ENCODE data around the gene BPIFB1. TPM values are rescaled to one million over a fixed set of nuclear protein-coding genes. Genes with fewer than 3 reads are reported as not detected.

Gene BPIFB1
- total and polyA plus RNA-seq, 5 donors from 2014 or later: not detected

DNA sequence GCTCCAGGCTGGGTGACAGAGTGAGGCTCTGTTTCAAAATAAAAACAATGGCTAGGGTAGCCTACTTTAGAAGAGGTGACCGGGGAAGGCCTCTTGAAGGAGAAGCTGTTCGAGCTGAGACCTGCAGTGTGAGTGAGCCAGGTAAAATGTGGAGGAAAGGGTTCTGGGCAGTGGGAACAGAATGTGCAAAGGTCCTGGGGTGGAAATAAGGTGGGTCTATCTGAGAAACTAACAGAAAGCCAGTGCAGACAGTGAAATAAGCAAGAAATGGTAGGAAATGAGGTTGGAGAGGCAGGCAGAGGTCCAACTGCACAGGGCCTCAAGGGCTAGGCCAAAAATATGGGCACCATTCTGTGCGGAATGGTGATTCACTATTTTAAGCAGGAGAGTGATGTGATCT, 53.4 kb downstream of the BPIFB1 start:
- Histone ChIP-seq H3K27ac (ENCODE audit: insufficient read depth, low read length, poor library complexity, severe bottlenecking) (no peak overlapping the region), H3K27me3 (ENCODE audit: control insufficient read depth, insufficient read depth, low read length) (no peaks in the 10 kb centered on the region), H3K4me1 (ENCODE audit: control insufficient read depth, insufficient read depth, low read length, poor library complexity, severe bottlenecking) (no peaks in the 10 kb centered on the region), H3K36me3 (ENCODE audit: control insufficient read depth, insufficient read depth, low read length) (no peaks in the 10 kb centered on the region), H3K4me3 (ENCODE audit: low read depth, low read length) (no peak overlapping the region), H3K9me3 (ENCODE audit: control insufficient read depth in 2 of 2, low read length in 2 of 2) (no peaks in the 10 kb centered on the region)
- DNase-seq (no peak), ATAC-seq (ENCODE audit: low read depth in 2 of 2) (no peak)
- Mint-ChIP-seq H3K27ac (no peak overlapping the region), H3K27me3 (no peaks in the 10 kb centered on the region), H3K4me1 (no peaks in the 10 kb centered on the region), H3K9me3 (no peaks in the 10 kb centered on the region), H3K36me3 (no peaks in the 10 kb centered on the region), H3K4me3 (no peak overlapping the region)

DNA sequence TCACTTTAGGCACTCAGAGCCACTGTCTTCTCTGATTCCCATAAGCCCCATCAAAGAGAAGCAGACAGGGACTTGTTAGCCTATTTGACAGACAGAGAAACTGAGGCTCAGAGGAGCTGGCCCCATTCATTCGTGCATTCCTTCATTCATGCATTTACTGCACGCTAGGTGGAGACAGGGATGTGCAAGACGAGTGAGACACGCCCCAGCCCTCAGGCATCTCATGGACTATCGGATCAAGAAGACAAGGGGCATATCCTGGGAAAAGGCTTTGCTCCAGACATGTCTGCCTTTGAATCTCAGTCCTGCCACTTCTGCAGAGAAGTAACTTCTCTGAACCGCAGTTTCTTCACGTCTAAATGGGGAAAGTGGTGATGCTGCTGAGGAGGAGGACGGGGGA, 54.1 kb downstream of the BPIFB1 start:
- Mint-ChIP-seq H3K4me1 (no peaks in the 10 kb centered on the region), H3K4me3 (no peak overlapping the region), H3K9me3 (no peaks in the 10 kb centered on the region), H3K27ac (no peak overlapping the region), H3K36me3 (no peaks in the 10 kb centered on the region), H3K27me3 (no peaks in the 10 kb centered on the region)
- ATAC-seq (ENCODE audit: low read depth in 2 of 2) (no peak), DNase-seq (no peak)
- Histone ChIP-seq H3K4me3 (ENCODE audit: low read depth, low read length) (no peak overlapping the region), H3K36me3 (ENCODE audit: control insufficient read depth, insufficient read depth, low read length) (no peaks in the 10 kb centered on the region), H3K9me3 (ENCODE audit: control insufficient read depth in 2 of 2, low read length in 2 of 2) (no peaks in the 10 kb centered on the region), H3K27me3 (ENCODE audit: control insufficient read depth, insufficient read depth, low read length) (no peaks in the 10 kb centered on the region), H3K27ac (ENCODE audit: insufficient read depth, low read length, poor library complexity, severe bottlenecking) (no peak overlapping the region), H3K4me1 (ENCODE audit: control insufficient read depth, insufficient read depth, low read length, poor library complexity, severe bottlenecking) (no peaks in the 10 kb centered on the region)

DNA sequence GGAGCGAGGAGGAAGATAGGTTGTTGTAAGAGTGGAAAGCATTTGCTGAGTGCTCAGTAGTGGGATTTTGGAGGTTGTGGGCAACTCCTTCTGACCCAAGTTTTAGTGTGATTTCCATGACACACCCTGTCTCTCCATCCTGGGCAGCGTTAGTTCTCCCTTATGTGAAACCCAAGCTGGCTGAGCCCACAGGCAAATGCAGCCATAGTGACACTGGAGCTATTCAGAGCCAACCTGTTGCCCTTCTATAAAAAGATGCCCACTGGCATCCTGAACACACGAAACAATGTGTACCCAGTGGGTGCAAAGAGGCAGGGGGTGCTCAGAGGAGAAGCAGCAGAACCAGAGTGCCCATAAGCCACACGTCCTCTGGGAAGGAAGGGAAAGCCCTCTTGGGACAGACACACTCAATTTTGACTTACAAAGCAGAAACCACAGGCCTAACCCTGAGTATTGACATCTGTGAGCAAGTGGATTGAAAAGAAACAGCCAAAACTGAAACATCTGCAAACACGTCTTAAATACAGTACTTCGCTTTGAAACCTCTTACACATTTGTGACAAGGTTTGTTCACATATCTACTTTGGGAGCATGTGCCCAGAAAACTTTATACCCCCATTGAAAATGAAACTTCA, 54.6 kb downstream of the BPIFB1 start:
- Mint-ChIP-seq H3K27me3 (no peaks in the 10 kb centered on the region), H3K27ac (no peak overlapping the region), H3K9me3 (no peaks in the 10 kb centered on the region), H3K36me3 (no peaks in the 10 kb centered on the region), H3K4me3 (no peak overlapping the region), H3K4me1 (no peaks in the 10 kb centered on the region)
- DNase-seq (no peak), ATAC-seq (ENCODE audit: low read depth in 2 of 2) (no peak)
- Histone ChIP-seq H3K4me1 (ENCODE audit: control insufficient read depth, insufficient read depth, low read length, poor library complexity, severe bottlenecking) (no peaks in the 10 kb centered on the region), H3K9me3 (ENCODE audit: control insufficient read depth in 2 of 2, low read length in 2 of 2) (no peaks in the 10 kb centered on the region), H3K27me3 (ENCODE audit: control insufficient read depth, insufficient read depth, low read length) (no peaks in the 10 kb centered on the region), H3K36me3 (ENCODE audit: control insufficient read depth, insufficient read depth, low read length) (no peaks in the 10 kb centered on the region), H3K4me3 (ENCODE audit: low read depth, low read length) (no peak overlapping the region), H3K27ac (ENCODE audit: insufficient read depth, low read length, poor library complexity, severe bottlenecking) (no peak overlapping the region)

DNA sequence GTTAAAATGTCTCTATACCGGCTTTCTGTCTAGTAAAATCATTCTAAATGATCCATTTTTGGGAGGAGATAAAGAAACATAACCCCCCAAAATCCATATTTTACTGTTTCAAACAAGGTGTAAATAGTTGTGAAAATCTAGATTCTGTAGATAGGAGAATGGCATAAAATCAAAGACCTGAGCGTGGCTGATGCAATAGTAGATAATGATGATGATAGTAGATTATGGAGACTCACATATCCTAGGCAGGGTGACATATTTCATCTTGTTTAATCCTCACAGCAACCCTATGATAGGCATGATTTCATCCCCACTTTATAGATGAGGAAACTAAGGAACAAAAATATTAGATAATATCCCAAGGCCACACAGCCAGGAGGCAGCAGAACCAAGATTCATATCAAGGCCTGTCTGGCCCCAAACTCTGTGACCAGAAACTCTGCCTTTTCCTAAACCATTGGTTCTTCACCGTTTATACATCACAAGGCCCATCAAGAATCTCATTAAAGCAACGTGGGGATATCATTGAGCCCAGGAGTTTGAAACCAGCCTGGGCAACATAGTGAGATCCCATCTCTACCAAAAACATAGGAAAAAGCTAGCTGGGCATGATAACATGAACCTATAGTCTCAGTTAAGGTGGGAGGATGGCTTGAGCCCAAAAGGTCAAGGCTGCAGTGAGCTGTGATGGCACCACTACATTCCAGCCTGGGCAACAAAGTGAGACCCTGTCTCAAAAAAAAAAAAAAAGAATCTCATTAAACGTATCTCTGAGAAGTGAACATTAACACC, 55.6 kb downstream of the BPIFB1 start:
- H3K9me3 Mint-ChIP-seq: no peaks in the 10 kb centered on the region
- H3K4me1 Mint-ChIP-seq: no peaks in the 10 kb centered on the region
- peaks cover 5% of the 10 kb centered on the region for H3K27me3 Mint-ChIP-seq
- no peak overlapping the region for H3K27ac Mint-ChIP-seq
- no peak for ATAC-seq (ENCODE audit: low read depth in 2 of 2)
- Histone ChIP-seq H3K4me3 (ENCODE audit: low read depth, low read length) (no peak overlapping the region), H3K36me3 (ENCODE audit: control insufficient read depth, insufficient read depth, low read length) (no peaks in the 10 kb centered on the region), H3K27me3 (ENCODE audit: control insufficient read depth, insufficient read depth, low read length) (no peaks in the 10 kb centered on the region), H3K9me3 (ENCODE audit: control insufficient read depth in 2 of 2, low read length in 2 of 2) (no peaks in the 10 kb centered on the region), H3K4me1 (ENCODE audit: control insufficient read depth, insufficient read depth, low read length, poor library complexity, severe bottlenecking) (no peaks in the 10 kb centered on the region), H3K27ac (ENCODE audit: insufficient read depth, low read length, poor library complexity, severe bottlenecking) (no peak overlapping the region)
- DNase-seq: no peak
- no peaks in the 10 kb centered on the region for H3K36me3 Mint-ChIP-seq
- no peak overlapping the region for H3K4me3 Mint-ChIP-seq

DNA sequence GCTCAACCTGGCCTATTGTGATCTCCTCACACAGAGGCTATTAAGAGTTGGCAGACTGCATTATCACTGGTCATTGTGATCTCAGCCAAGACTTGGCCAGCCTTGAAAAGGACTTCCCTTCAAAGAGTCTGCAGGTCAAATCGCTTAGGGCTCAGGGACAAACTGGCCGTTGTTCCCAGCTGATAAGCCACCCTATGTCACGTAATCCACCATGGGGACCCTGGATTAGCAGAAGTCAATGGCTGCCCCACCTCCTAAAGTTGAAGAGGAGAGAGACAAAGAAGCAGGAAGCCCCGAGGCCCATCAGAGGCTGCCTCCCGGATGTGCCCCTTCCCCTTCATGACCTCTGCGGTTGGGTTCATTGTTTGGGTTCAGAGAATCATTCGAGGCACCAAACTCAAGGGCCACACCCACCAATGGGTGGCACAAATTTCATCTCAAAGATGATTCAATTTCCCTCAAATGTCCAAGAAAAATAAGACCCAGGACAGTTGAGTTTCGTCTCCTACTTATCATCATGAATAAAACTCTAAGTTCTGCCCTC, 56.6 kb downstream of the BPIFB1 start:
- no peak overlapping the region for H3K27ac Mint-ChIP-seq
- ATAC-seq (ENCODE audit: low read depth in 2 of 2) (no peak), DNase-seq (no peak)
- H3K9me3 ChIP-seq (ENCODE audit: control insufficient read depth in 2 of 2, low read length in 2 of 2): no peaks in the 10 kb centered on the region
- no peaks in the 10 kb centered on the region for H3K4me1 Mint-ChIP-seq
- no peaks in the 10 kb centered on the region for H3K4me1 ChIP-seq (ENCODE audit: control insufficient read depth, insufficient read depth, low read length, poor library complexity, severe bottlenecking)
- no peaks in the 10 kb centered on the region for H3K36me3 Mint-ChIP-seq
- no peaks in the 10 kb centered on the region for H3K27me3 ChIP-seq (ENCODE audit: control insufficient read depth, insufficient read depth, low read length)
- peaks cover 5% of the 10 kb centered on the region for H3K27me3 Mint-ChIP-seq
- H3K27ac ChIP-seq (ENCODE audit: insufficient read depth, low read length, poor library complexity, severe bottlenecking): no peak overlapping the region
- H3K4me3 ChIP-seq (ENCODE audit: low read depth, low read length): no peak overlapping the region
- H3K4me3 Mint-ChIP-seq: no peak overlapping the region
- no peaks in the 10 kb centered on the region for H3K36me3 ChIP-seq (ENCODE audit: control insufficient read depth, insufficient read depth, low read length)
- H3K9me3 Mint-ChIP-seq: no peaks in the 10 kb centered on the region

DNA sequence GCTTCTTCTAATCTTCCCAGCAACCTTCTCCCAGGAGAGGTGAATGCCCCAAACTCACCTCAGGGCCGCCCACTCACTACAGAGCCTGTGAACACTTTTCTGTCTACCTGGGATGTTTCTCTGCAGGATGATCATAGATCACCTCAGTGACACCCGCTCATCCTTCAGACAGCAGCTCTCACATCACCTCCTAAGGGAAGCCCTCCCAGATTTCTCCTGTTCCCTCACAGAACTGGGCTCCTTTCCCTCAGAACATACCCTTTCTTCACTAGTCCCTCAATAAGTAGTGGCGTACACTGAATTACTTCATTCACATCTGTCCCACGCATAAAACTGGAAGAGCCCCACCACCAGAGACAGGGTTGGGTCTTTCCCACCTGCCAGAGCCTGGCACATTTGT, 60.5 kb downstream of the BPIFB1 start:
- H3K27ac ChIP-seq (ENCODE audit: insufficient read depth, low read length, poor library complexity, severe bottlenecking): no peak overlapping the region
- H3K36me3 ChIP-seq (ENCODE audit: control insufficient read depth, insufficient read depth, low read length): no peaks in the 10 kb centered on the region
- H3K4me1 ChIP-seq (ENCODE audit: control insufficient read depth, insufficient read depth, low read length, poor library complexity, severe bottlenecking): no peaks in the 10 kb centered on the region
- H3K4me3 ChIP-seq (ENCODE audit: low read depth, low read length): no peak overlapping the region
- no peaks in the 10 kb centered on the region for H3K27me3 ChIP-seq (ENCODE audit: control insufficient read depth, insufficient read depth, low read length)
- ATAC-seq (ENCODE audit: low read depth in 2 of 2): no peak
- no peaks in the 10 kb centered on the region for H3K9me3 ChIP-seq (ENCODE audit: control insufficient read depth in 2 of 2, low read length in 2 of 2)
- H3K36me3 Mint-ChIP-seq: peaks cover 6% of the 10 kb centered on the region
- H3K4me1 Mint-ChIP-seq: peaks cover 0 to 5% (median 0%) of the 10 kb centered on the region in 4 donors
- H3K9me3 Mint-ChIP-seq: no peaks in the 10 kb centered on the region
- no peak overlapping the region for H3K27ac Mint-ChIP-seq
- peaks cover 5% of the 10 kb centered on the region for H3K27me3 Mint-ChIP-seq
- H3K4me3 Mint-ChIP-seq: no peak overlapping the region
- no peak for DNase-seq

DNA sequence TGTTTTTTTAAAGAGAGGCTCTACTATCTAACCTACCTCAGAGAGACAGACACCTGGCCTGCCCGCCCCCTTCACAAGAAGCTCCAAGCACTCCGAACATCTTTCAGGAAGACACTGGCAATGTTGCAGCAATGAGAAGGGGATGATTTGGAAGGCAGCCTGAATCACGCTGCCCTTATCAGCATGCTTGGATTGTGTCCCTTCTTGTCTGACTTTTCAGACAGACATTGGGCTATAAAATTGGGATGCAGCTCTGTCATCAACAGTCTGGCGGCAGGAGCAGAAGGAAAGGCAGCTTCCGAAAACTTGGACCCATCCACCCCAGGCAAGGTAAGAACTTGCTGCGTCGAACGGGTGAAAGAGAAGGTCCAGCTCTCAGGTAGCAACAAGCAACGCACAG, 62.3 kb downstream of the BPIFB1 start:
- Mint-ChIP-seq H3K27me3 (peaks cover 5% of the 10 kb centered on the region), H3K4me1 (peaks cover 0 to 5% (median 0%) of the 10 kb centered on the region in 4 donors), H3K4me3 (no peak overlapping the region), H3K36me3 (peaks cover 16% of the 10 kb centered on the region), H3K9me3 (no peaks in the 10 kb centered on the region), H3K27ac (no peak overlapping the region)
- Histone ChIP-seq H3K27ac (ENCODE audit: insufficient read depth, low read length, poor library complexity, severe bottlenecking) (no peak overlapping the region), H3K4me3 (ENCODE audit: low read depth, low read length) (no peak overlapping the region), H3K9me3 (ENCODE audit: control insufficient read depth in 2 of 2, low read length in 2 of 2) (no peaks in the 10 kb centered on the region), H3K36me3 (ENCODE audit: control insufficient read depth, insufficient read depth, low read length) (peaks cover 6% of the 10 kb centered on the region), H3K27me3 (ENCODE audit: control insufficient read depth, insufficient read depth, low read length) (no peaks in the 10 kb centered on the region), H3K4me1 (ENCODE audit: control insufficient read depth, insufficient read depth, low read length, poor library complexity, severe bottlenecking) (no peaks in the 10 kb centered on the region)
- DNase-seq (no peak), ATAC-seq (ENCODE audit: low read depth in 2 of 2) (no peak)

All from CD4-positive, CD25-positive, alpha-beta regulatory T cell (primary cell).